GM19438 (cell line): ENCODE results near the gene SCFD1.
"Not testable (repeated sequence)": the region's sequence is repeated elsewhere in the genome, so short reads cannot be mapped to it uniquely, and the experiment has no call there.

ENCODE experiments used
- ATAC-seq: cut with Tn5 transposase; IDR thresholded peaks from one replicate; pipeline ENCODE4 v1.9.1; 2021; ENCODE audit warnings: low read depth; ENCODE audit not compliant: unreplicated experiment

The SCFD1 gene

DNA sequence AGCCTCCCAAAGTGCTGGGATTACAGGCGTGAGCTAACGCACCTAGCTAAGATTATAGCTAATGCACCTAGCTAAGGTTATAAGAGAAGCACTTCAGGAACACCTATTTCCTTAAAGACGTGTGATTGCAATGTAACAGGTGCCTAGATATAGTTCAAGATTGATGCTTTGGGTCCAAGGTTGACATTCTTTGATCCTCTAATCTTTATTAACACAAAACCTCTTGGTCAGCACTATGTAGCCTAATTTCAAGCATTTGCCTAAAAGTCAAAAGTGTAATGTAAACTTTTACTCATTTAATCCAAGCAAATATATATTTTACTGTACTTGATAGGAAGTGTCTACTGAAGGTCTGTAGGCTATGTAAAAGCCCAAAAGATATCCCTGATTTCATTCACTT lies 36.5 kb downstream of the SCFD1 start:
- ATAC-seq, result no peak

DNA sequence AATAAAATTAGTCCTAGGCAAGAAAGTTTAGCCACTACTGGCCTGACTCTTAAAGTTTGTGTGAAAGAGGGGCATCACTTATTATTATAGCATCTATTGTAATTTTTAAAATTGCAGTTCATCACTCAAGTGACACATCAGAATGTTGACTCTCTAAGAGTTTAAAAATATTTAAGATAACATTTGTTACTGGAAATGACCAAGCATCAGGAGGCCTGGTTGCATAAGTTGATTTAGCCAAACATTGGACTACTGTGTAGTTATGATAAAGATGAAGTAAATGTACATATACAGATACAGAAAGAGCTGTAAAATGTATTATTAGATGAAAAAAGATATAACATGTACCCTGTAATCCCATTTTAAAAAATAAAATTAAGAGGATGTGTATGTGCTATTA lies 47.5 kb downstream of the SCFD1 start:
- no peak for ATAC-seq

DNA sequence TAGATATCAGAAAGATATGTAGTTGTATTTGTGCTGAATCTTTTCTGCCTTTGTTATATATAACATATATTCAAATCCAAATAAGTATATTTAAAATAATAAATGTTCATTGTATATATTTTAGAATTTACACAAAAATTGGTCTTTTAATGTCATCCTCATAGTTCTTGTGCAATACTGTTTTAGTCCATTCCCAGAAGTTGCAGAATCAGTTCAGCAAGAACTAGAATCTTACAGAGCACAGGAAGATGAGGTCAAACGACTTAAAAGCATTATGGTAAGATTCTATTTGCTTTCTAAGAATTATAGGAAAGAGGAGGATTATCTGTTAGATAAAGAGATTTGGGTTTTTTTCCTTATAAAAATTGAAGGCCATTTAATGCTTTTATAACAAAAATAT lies 51.0 kb downstream of the SCFD1 start:
- no peak for ATAC-seq

DNA sequence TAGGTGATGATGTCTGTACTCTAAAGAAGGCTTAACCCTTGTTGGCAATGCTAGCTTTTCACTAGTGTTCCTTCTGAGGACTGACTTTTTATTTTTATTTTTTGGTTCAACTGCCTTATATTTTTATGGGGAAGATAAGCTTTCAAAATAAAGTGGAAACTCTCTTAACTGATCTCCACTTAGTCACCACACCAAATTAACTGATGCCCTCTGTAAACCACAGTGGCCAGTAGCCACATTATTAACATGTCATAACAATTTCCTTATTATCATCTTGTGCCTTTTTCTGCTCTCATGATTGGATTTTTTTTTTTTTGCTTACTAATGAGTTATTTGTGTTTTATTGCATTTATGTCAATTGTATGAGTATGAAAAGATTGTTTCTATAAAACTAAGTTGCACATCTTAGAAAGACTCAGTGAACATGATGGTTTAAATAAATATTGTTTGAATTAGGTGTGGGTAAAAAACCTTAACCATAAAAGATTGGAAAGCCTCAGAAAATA lies 56.9 kb downstream of the SCFD1 start:
- no peak for ATAC-seq

DNA sequence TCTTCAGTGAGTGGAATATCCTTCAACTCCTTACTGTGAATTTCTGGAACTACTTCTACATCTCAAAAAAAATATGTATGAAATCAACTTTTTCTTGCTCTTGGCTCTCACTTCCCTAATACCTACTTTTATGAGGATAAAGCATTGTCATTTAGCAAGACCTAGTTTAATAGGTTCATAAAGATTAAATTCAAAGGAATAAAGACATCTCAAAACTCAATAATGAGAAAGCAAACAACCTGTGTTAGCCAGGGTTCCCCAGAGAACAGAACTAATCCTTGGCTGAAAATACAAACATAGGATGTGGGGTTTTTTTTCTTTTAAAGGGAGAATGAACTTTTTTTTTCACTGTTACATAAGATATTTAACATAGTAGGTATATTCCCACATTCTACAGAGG lies 57.9 kb downstream of the SCFD1 start:
- ATAC-seq, result no peak

DNA sequence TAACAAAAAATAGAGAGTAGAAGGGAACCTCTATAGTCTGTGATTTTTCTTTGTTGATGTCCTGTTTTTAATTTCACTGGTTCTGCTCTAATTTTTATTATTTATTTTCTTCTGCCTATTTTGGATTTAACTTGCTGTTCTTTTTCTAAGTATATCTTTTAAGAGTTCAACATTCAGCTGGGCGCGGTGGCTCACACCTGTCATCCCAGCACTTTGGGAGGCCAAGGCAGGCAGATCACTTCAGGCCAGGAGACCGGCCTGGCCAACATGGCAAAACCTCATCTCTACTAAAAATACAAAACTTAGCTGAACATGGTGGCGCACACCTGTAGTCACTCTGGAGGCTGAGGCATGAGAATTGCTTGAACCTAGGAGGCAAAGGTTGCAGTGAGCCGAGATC lies 58.7 kb downstream of the SCFD1 start:
- ATAC-seq, result not testable (repeated sequence)

DNA sequence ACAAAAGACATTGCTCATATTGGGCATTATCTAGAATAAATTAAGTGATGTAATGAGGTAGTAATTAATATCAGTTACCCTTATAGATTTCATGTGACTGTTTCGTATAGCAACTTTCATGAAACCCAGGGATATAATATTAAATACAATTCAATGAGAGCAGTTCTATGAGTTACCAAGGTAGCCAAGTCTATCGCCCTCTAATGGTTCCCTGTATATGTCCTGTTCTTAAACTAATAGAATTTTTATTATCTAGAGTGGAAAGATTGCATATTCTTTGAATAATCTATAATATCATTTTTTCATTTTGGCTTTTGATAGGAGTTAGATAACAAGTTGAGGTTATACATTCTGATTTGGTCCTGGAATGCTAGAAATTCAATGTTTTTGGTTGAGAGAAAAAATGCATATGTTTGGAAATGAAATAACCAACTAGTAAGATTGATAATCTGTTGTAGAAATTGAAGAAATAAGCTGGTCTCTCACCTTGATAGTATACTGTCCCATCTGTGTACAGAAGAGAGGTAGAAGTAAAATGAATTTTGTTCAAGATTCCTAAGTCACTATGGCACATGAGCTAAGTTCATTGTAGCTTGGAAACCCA lies 59.7 kb downstream of the SCFD1 start:
- no peak for ATAC-seq

DNA sequence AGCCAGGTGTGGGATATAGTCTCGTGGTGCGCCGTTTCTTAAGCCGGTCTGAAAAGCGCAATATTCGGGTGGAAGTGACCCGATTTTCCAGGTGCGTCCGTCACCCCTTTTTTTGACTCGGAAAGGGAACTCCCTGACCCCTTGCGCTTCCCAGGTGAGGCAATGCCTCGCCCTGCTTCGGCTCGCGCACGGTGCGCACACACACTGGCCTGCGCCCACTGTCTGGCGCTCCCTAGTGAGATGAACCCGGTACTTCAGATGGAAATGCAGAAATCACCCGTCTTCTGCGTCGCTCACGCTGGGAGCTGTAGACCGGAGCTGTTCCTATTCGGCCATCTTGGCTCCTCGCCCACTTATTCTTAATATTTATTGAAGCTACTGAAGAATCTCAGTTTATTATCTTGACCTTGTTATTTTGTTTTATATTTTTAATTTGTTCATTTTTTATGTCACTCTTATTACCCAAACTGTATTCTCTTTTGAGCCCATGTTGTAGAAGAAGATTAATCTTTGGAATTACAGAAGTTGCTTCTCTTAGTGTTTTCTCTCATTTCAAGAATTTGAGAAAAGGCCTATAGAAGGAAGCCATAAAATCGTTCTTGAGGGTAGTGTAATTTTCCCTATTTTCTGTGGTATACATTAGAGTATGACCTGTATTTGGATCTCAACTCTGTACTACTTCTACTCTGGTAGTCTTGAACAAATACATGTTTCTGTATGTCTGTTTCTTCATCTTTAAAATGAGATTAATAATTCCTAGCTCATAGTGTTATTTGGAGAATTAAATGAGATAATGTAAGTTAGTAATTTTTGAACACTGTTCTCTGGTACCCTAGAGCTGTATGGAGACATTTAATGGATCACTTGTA lies 68.6 kb downstream of the SCFD1 start:
- ATAC-seq, result not testable (repeated sequence)

DNA sequence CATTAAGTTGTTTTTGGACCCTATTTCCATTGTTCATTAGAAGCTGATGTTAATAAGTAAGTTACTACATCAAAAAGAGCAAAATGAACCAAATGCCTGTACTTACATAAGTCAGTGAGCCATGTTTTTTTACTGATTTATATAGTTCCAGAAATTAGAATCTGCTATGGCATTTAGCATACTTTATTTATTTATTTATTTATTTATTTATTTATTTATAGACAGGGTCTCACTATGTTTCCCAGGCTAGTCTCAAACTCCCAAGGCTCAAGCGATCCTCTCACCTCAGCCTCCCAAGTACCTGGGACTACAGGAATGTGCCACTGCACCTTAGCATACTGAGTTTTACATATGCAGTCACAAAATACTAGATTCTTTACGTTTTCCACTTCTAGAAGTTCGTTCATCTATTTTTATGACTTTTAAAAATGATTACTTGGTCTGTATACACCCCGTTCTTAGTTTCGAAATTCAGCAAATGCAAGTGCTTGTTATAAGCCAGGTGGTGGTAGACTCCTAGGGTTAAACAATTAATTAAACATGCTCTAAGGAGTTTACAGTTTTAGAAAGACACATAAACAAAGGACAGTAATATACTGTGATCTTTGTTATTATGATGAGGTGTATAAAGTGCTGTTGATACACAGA lies 69.8 kb downstream of the SCFD1 start:
- no peak for ATAC-seq

DNA sequence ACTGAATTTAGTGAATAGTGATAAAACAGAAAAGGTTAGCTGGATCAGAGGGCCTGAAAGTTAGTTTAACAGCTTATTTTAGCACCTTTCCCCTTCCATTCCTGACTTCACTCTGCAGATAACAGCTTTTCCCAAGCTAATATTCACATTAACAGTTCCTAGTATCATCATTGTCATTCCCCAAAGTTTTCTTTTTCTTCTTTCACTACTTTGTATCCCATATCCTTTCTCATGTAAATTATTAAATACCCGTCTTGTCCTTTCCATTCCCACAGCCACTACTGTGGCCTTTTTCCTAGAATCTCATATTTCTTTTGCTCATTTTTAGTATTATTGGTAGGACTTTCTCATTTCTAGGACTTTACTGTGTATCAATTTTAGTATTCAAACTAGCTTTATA lies 70.5 kb downstream of the SCFD1 start:
- no peak for ATAC-seq

DNA sequence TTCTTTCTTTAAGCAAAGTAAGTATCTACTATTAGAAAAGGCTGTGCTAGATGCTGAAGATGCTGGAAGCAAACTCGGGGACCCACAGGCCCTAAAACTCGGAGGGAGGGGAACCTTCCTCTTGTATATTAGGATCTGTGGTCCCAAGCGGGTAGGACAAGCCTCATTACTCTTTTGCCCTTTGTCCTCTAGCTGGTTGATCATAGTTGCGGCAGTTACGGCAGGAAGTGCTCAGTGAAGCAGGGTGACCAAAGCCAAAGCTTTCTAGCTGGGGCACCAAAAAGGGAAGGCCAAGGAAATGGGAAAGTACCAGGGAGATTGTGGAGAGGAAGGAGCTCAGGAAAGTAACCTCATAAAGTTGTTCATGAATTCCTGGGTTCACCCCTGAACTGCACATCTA lies 76.3 kb downstream of the SCFD1 start:
- ATAC-seq, result no peak

DNA sequence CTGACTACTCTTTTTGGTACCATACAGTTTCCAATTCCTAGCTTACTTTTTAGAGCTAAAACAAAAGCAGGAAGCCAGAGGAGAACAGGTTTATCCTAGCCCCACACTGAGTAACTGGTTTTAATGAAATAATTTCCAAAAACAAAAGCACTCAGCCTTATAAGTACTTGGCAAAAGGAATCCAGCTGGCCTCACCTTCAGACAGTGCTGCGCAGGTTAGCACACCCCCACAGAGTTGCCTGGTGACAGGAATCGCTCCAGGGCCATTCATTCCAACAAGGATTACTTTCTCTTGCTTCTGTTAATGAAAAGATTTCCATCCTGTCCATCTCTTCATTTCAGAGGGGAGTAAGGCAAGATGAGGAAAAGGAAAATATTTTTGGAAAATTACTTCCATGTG lies 84.6 kb downstream of the SCFD1 start:
- no peak for ATAC-seq

DNA sequence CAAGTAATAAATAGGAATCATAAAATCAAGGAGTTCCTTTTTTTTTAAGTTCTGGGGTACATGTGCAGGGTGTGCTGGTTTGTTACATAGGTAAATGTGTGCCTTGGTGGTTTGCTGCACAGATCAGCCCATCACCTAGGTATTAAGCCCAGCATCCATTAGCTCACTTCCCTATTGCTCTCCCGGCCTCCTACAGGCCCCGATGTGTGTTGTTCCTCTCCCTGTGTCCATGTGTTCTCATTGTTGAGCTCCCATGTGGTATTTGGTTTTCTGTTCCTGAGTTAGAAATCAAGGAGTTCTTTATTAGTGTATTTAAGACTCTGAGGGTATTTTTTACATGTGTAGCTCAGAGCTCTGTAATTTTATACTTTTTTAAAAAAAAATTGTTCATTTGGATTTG lies 86.0 kb downstream of the SCFD1 start:
- no peak for ATAC-seq

DNA sequence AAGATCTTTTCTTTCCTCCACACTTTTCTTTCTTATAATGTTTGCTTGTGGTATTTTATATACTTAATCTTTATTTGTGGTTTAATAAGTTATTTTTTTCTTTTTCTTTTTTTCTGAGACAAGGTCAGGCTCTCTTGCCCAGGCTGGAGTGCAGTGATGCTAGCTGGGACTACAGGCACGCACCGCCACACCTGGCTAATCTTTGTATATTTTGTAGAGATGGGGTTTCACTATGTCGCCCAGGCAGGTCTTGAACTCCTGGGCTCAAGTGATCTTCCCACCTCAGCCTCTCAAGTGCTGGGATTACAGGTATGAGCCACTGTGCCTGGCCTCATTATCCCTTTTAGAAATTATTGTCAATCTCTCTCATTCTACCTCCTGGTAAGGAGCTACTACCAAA lies 87.1 kb downstream of the SCFD1 start:
- no peak for ATAC-seq

DNA sequence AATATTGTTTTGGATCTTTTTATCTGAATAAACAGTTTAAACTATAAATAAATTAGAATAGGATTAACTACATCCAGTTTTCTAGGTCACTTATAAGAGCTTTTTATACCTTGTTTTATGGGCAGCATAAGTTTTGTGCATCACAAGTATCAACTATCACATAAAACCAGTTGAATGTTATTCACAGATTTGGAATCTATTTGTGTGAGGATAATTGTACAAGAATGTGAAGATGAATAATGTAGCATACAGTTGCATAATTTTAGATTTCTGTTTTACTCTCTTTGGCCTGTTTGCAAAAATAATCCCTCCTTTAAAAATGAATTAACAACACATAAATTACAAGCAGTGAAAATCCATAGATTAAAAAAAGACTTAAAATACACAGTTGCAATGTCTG lies 88.8 kb downstream of the SCFD1 start:
- no peak for ATAC-seq

DNA sequence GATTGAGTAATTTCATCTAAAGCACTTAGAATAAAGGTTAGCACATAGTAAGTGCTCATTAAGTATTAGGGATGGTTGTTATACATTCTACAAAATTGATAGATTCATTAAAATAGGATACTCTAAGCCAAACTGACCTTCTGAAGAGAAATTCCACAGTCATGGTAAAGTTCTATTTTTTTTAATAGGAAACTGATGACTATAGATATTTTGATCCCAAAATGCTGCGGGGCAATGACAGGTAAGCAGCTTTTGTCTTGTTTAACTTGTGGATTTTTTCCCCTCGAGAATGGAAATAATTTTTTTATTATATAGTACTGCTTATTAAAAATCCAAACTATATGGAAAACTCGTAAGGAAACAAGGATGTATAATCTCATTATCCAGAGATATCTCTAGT lies 97.0 kb downstream of the SCFD1 start:
- ATAC-seq, result no peak

DNA sequence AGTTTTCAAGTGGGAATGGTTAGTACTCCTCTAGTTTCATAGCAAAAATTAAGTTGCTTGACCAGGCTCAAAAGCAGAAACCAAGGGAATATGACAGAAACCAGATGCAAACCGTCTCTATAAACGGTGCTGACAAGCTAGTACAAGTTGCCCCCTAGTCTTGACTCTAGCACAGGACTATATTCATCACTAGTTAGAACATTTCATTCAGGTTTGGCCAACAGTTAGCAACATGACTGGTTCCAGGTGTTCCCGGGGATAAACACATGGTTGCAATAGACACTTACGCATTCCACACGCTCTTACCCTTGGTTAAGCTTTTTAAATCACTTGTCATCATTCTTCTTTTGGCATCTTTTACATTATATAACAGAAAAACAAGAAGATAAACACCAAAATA lies 103.6 kb downstream of the SCFD1 start:
- no peak for ATAC-seq

DNA sequence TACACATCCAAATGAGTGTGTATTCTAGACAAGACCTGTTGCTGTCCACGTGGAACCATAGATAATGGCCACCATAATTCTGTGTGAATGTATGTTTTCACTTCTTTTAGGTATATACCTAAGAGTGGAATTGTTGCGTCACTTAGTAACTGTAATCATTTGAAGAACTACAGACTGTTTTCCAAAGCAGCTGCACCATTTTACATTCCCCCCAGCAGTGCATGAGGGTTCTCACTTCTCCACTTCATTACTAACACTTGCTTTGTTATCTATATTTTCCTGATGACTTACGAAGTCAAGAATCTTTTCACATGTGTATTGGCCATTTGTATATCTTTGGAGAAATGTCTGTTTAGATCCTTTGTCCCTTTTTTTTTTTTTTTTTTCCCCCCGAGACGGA lies 106.4 kb downstream of the SCFD1 start:
- ATAC-seq, result no peak

DNA sequence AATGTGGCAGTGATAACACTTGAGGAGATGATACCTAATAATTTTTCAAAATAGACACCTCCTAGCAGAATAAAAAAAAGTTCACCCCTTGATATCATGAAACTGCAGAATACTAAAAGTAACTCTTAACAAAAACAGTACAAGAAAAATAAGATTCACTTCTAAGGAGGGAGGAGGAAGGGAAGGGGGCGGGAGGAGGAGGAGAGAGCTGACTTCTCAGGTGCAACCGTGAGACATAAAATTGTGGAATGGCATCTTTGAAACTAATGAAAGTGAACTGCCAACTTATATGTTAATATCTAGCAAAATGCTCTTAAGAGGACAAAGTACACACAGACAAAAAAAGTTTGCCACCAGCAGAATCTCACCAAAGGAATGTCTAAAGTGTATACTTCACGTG lies 115.8 kb downstream of the SCFD1 start:
- no peak for ATAC-seq

DNA sequence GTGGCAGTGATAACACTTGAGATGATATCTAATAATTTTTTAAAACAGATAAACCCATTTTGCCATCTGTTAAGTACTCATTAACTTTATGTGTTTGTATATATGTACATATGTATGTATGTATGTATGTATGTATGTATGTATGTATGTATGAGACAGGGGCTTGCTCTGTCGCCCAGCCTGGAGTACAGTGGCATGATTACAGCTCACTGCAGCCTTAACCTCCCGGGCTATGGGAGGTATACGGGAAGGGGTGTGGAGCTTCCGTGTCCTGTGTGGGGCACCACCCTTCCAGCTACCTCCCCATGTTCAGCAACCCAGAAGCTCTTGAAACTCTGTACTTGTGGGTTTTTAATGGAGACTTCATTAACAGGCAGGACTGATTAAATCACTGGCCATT lies 116.9 kb downstream of the SCFD1 start:
- no peak for ATAC-seq

DNA sequence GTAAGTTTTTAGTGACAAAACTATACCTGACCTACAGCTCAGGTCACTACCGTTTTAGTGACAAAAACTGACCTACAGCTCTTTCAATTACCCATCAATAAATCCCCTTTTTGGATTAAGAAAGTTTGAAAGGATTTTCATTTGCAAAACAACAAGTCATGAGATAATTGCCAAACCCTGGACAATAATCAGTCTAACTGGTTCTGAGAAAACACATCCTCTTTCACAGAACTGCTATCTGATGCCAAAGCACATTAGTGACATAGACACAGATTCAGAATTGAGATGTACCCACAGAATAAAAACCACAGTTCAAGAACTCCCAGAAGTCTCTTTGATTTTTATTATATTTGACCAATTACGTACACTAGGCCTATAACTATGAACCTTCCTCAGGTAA lies 126.2 kb downstream of the SCFD1 start:
- no peak for ATAC-seq
